HEK293 (cell line): ENCODE results near the gene LIPH.

Experiments used
- CTCF ChIP-seq: fragments of 450-650 bp; formaldehyde crosslinking; IDR thresholded peaks from 2 replicates; pipeline ENCODE4 v1.5.1; 2016; ENCODE audit warnings: missing biosample characterization, missing genetic modification characterization
- PRDM1 ChIP-seq: fragments of 450-650 bp; formaldehyde crosslinking; IDR thresholded peaks from 2 replicates; pipeline ENCODE4; 2016; ENCODE audit warnings: missing biosample characterization, missing genetic modification characterization
- ZFP37 ChIP-seq: fragments of 450-650 bp; formaldehyde crosslinking; IDR thresholded peaks from 2 replicates; pipeline ENCODE4 v1.5.1; 2016; ENCODE audit warnings: missing biosample characterization, missing genetic modification characterization
- ZNF223 ChIP-seq: fragments of 450-650 bp; formaldehyde crosslinking; IDR thresholded peaks from 2 replicates; pipeline ENCODE4 v1.5.1; 2016; ENCODE audit warnings: missing biosample characterization, missing genetic modification characterization
- ZNF514 ChIP-seq: fragments of 450-650 bp; formaldehyde crosslinking; IDR thresholded peaks from 2 replicates; pipeline ENCODE4 v1.5.1; 2016; ENCODE audit warnings: missing biosample characterization, missing genetic modification characterization
- ZNF664 ChIP-seq: fragments of 450-650 bp; formaldehyde crosslinking; IDR thresholded peaks from 2 replicates; pipeline ENCODE4 v1.5.1; 2016; ENCODE audit warnings: missing biosample characterization, missing genetic modification characterization

GRCh38 chr3:185528532-185528931, 23.9 kb downstream of the LIPH start:
- TF ChIP-seq ZNF514 (tag by site-specific recombination) (no peak), PRDM1 (tag by site-specific recombination) (no peak), CTCF (tag by site-specific recombination) (no peak), ZNF664 (tag by site-specific recombination) (no peak), ZNF223 (tag by site-specific recombination) (no peak), ZFP37 (tag by site-specific recombination) (no peak)
